Epithelial cell of esophagus (primary cell): ENCODE measurements around the gene RERE.
"Not testable (repeated sequence)": the region's sequence is repeated elsewhere in the genome, so short reads cannot be mapped to it uniquely, and the experiment has no call there.

ENCODE experiments used
- DNase-seq: peaks from one replicate; pipeline ENCODE4 v3.0.0; 2010; ENCODE audit warnings: low read depth
- H3K4me3 ChIP-seq: 2 replicates; pipeline ENCODE4 v1.5.1; 2011; ENCODE audit warnings: mild to moderate bottlenecking, low read length, control low read depth
- TF ChIP-seq, protein P1 (sequence below): IDR thresholded peaks from 2 replicates; pipeline ENCODE4 v1.5.1; 2011; ENCODE audit warnings: low read depth, mild to moderate bottlenecking, low read length, control low read depth, inconsistent platforms; ENCODE audit not compliant: insufficient read depth; ENCODE audit errors: missing control alignments

Gene RERE

DNA sequence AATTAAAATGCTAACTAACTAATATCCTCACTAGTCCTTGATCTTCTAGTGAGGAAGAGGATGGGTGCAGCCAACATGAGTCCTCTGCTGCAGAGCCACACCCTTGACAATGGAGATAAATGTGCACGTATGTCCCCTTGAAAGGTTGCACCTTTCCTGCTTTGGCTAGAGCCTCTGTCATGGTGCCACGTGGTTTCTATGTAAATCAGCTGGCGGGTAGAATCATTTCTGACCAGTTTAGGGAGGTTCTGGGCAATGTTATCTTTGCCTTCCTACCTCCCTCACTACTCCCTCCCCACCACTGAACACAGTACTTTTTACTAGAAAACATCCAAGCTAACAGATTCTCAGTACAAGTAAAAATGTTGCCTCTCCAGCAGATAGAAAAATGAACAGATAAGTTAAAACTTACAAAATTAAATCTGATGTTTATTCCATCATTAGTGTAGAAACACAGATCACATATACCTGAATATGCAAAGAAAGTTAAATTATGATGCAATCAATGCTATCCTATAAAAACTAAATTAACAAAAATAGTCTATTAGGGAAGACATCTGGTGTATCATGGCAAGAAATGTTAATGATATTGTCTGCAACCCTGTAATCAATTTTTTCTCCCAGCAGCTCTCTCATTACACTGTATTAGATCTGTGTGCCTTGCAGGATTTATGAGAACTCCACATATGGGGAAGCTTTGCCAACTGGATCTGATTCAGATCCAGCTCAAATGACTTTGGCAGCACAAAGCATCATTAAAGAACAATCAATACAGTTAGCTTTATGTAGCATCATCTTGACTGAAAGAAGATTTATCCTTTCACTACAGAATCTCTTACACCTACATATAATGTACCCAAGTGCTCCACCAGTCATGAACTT is 205.6 kb downstream of the RERE start:
- not testable (repeated sequence) for DNase-seq, H3K4me3 ChIP-seq

DNA sequence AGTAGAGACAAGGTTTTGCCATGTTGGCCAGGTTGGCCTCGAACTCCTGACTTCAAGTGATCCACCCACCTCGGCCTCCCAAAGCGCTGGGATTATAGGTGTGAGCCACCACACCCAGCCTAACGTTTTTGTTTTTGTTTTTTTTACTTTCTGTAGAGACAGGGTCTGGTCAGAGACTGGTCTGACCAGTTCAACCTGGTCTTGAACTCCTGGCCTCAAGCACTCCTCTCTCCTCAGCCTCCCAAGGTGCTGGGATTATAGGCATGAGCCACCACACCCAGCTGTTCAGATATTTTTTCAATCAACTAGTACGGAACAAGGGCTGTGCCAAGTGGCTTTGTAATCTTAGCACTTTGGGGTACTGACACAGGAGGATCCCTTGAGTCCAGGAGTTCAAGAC is 209.5 kb downstream of the RERE start:
- H3K4me3 ChIP-seq = no peak overlapping the region

GRCh38 chr1:8604041-8604945 is 213.1 kb downstream of the RERE start:
- H3K4me3 ChIP-seq = no peak overlapping the region
- TF ChIP-seq, protein P1, sequence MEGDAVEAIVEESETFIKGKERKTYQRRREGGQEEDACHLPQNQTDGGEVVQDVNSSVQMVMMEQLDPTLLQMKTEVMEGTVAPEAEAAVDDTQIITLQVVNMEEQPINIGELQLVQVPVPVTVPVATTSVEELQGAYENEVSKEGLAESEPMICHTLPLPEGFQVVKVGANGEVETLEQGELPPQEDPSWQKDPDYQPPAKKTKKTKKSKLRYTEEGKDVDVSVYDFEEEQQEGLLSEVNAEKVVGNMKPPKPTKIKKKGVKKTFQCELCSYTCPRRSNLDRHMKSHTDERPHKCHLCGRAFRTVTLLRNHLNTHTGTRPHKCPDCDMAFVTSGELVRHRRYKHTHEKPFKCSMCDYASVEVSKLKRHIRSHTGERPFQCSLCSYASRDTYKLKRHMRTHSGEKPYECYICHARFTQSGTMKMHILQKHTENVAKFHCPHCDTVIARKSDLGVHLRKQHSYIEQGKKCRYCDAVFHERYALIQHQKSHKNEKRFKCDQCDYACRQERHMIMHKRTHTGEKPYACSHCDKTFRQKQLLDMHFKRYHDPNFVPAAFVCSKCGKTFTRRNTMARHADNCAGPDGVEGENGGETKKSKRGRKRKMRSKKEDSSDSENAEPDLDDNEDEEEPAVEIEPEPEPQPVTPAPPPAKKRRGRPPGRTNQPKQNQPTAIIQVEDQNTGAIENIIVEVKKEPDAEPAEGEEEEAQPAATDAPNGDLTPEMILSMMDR = no peak
- DNase-seq = no peak

More for the DNA sequence above, 209.5 kb downstream of the RERE start:
- DNase-seq = no peak
- TF ChIP-seq, protein P1 = no peak

DNA sequence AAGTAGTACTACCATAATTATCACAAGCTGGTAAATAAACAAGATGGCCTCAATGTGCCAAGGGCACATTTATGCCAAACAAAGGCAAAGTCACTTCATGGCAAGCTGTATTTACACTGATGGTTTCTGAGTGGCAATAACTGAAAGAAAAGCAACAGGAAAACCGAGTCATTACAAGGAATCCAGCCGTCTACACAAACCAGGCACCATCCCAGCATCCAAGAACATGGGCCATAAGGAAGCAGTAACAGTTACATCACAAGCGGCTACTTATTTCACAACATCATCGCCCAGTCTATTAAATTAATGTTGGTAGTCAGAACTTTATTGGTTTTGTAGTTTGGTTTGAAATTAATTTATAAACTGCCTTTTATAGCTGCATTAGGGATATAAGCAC is 214.2 kb downstream of the RERE start:
- no peak overlapping the region for H3K4me3 ChIP-seq
- TF ChIP-seq, protein P1 = no peak
- DNase-seq = no peak

- no peak for DNase-seq
- H3K4me3 ChIP-seq = no peak overlapping the region
- TF ChIP-seq, protein P1 = no peak
Measured at GRCh38 chr1:8602471-8603219, 214.8 kb downstream of the RERE start.

DNA sequence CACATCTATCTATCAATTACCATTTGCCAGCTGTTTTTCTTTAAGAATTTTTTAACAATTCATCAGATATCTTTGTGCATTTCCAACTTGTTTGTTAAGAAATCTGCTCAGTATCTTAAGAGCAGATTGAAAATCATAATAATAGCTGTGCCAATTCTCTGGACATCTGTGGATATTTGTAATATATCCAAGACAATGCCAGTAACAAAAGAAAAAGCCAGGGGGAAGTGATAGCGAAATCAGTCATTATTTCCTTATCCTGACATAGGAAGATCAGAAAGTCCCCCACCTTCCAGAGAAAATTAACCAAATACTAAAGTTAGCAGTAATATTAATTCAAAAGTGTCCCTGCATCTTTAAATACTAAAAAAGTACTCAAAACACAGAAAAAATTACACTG is 217.1 kb downstream of the RERE start:
- H3K4me3 ChIP-seq = no peak overlapping the region
- TF ChIP-seq, protein P1 = no peak
- DNase-seq = no peak
